H9 (cell line): Measurements from ENCODE around the gene HSFX4. TPM values are rescaled to one million over a fixed set of nuclear protein-coding genes. Genes with fewer than 3 reads are reported as not detected.
"Not testable (repeated sequence)": the region's sequence is repeated elsewhere in the genome, so short reads cannot be mapped to it uniquely, and the experiment has no call there.

ENCODE experiments used
- DNase-seq: peaks from one replicate; pipeline ENCODE4 v3.0.0-alpha.2; 2017
- H2AFZ ChIP-seq: one replicate; pipeline ENCODE4 v1.6.1; 2013; ENCODE audit warnings: mild to moderate bottlenecking, low read length, control low read depth, moderate library complexity
- H2AK5ac ChIP-seq: 2 replicates; pipeline ENCODE4 v1.6.1; 2013; ENCODE audit warnings: low read length, control low read depth, mixed read lengths; ENCODE audit not compliant: insufficient read length
- H2BK120ac ChIP-seq: one replicate; pipeline ENCODE4 v1.6.1; 2013; ENCODE audit warnings: low read depth, mild to moderate bottlenecking, low read length, control low read depth, inconsistent platforms; ENCODE audit not compliant: poor library complexity, severe bottlenecking
- H2BK12ac ChIP-seq: 2 replicates; pipeline ENCODE4 v1.6.1; 2013; ENCODE audit warnings: low read length, control low read depth, mixed read lengths, low read depth; ENCODE audit not compliant: insufficient read length
- H2BK15ac ChIP-seq: 2 replicates; pipeline ENCODE4 v1.6.1; 2013; ENCODE audit warnings: low read depth, low read length, control low read depth
- H2BK20ac ChIP-seq: one replicate; pipeline ENCODE4 v1.6.1; 2013; ENCODE audit warnings: low read depth, mild to moderate bottlenecking, low read length, control low read depth, inconsistent platforms; ENCODE audit not compliant: poor library complexity, severe bottlenecking
- H2BK5ac ChIP-seq: 2 replicates; pipeline ENCODE4 v1.6.1; 2013; ENCODE audit warnings: low read length, control low read depth, mixed read lengths; ENCODE audit not compliant: insufficient read length
- H3K14ac ChIP-seq: 2 replicates; pipeline ENCODE4 v1.6.1; 2013; ENCODE audit warnings: low read length, control low read depth; ENCODE audit not compliant: insufficient read depth
- H3K18ac ChIP-seq: 2 replicates; pipeline ENCODE4 v1.6.1; 2013; ENCODE audit warnings: low read depth, mild to moderate bottlenecking, mixed read lengths, low read length, control low read depth; ENCODE audit not compliant: insufficient read length
- H3K23ac ChIP-seq: 2 replicates; pipeline ENCODE4 v1.6.1; 2013; ENCODE audit warnings: low read length, control low read depth, mixed read lengths, low read depth; ENCODE audit not compliant: insufficient read length
- H3K23me2 ChIP-seq: 2 replicates; pipeline ENCODE4 v1.6.1; 2013; ENCODE audit warnings: low read depth, mild to moderate bottlenecking, mixed read lengths, low read length, control low read depth; ENCODE audit not compliant: insufficient read length, poor library complexity, severe bottlenecking
- H3K27ac ChIP-seq: 2 replicates; pipeline ENCODE4 v1.5.1; 2013; ENCODE audit warnings: low read length, control low read depth, mixed read lengths, low read depth; ENCODE audit not compliant: insufficient read length
- H3K27me3 ChIP-seq: 2 replicates; pipeline ENCODE4 v1.6.1; 2013; ENCODE audit warnings: low read length, control low read depth, inconsistent platforms; ENCODE audit not compliant: insufficient read depth
- H3K4ac ChIP-seq: 2 replicates; pipeline ENCODE4 v1.6.1; 2013; ENCODE audit warnings: low read depth, mild to moderate bottlenecking, control low read depth, inconsistent platforms, low read length, moderate library complexity
- H3K4me1 ChIP-seq: 2 replicates; pipeline ENCODE4 v1.6.1; 2013; ENCODE audit warnings: low read length, control low read depth, inconsistent platforms; ENCODE audit not compliant: insufficient read depth
- H3K4me2 ChIP-seq: 2 replicates; pipeline ENCODE4 v1.6.1; 2013; ENCODE audit warnings: low read length, control low read depth, mixed read lengths; ENCODE audit not compliant: insufficient read length, insufficient read depth
- H3K56ac ChIP-seq: 2 replicates; pipeline ENCODE4 v1.6.1; 2013; ENCODE audit warnings: low read depth, mild to moderate bottlenecking, mixed read lengths, low read length, control low read depth; ENCODE audit not compliant: insufficient read length
- H3K79me1 ChIP-seq: 2 replicates; pipeline ENCODE4 v1.6.1; 2013; ENCODE audit warnings: low read depth, mild to moderate bottlenecking, moderate library complexity, low read length, control low read depth, inconsistent platforms; ENCODE audit not compliant: insufficient read depth, poor library complexity, severe bottlenecking
- H3K79me2 ChIP-seq: 2 replicates; pipeline ENCODE4 v1.6.1; 2013; ENCODE audit warnings: low read length, control low read depth, inconsistent platforms; ENCODE audit not compliant: insufficient read depth
- H3K9ac ChIP-seq: 2 replicates; pipeline ENCODE4 v1.6.1; 2013; ENCODE audit warnings: low read length, control low read depth, mixed read lengths; ENCODE audit not compliant: insufficient read length; ENCODE audit errors: extremely low read depth
- H3K9me3 ChIP-seq: one replicate; pipeline ENCODE4 v1.6.1; 2013; ENCODE audit warnings: low read depth, low read length, inconsistent platforms; ENCODE audit not compliant: control insufficient read depth
- H3T11ph ChIP-seq: one replicate; pipeline ENCODE4 v1.6.1; 2013; ENCODE audit warnings: mild to moderate bottlenecking, low read length, control low read depth, inconsistent platforms
- H4K20me1 ChIP-seq: one replicate; pipeline ENCODE4 v1.6.1; 2013; ENCODE audit not compliant: control insufficient read depth, insufficient read length, insufficient read depth
- H4K5ac ChIP-seq: 2 replicates; pipeline ENCODE4 v1.6.1; 2013; ENCODE audit warnings: low read depth, mild to moderate bottlenecking, mixed read lengths, low read length, control low read depth; ENCODE audit not compliant: insufficient read length
- H4K8ac ChIP-seq: replicated peaks from 2 replicates; pipeline ENCODE4 v1.6.1; 2013; ENCODE audit warnings: low read length, control low read depth, mixed read lengths, low read depth; ENCODE audit not compliant: insufficient read length
- H4K91ac ChIP-seq: 2 replicates; pipeline ENCODE4 v1.6.1; 2013; ENCODE audit warnings: low read depth, mild to moderate bottlenecking, moderate library complexity, mixed read lengths, low read length, control low read depth; ENCODE audit not compliant: insufficient read length
- H3K27ac Mint-ChIP-seq, 3 experiments: 2 replicates in 2 of 3; 3 replicates in 1 of 3; pipeline ENCODE4 v1.8.0; 2020 to 2021; ENCODE audit warnings: mixed read lengths in 3 of 3, mild to moderate bottlenecking in 1 of 3, moderate library complexity in 1 of 3
- H3K27me3 Mint-ChIP-seq: 2 replicates; pipeline ENCODE4 v1.8.0; 2021; ENCODE audit warnings: low read depth, mild to moderate bottlenecking, moderate library complexity, mixed read lengths
- H3K36me3 Mint-ChIP-seq, 3 experiments: 2 replicates in 2 of 3; 3 replicates in 1 of 3; pipeline ENCODE4 v1.8.0; 2020 to 2021; ENCODE audit warnings: low read depth in 3 of 3, mixed read lengths in 3 of 3; ENCODE audit not compliant: insufficient read depth in 1 of 3
- H3K4me1 Mint-ChIP-seq, 2 experiments: 2 replicates each; pipeline ENCODE4 v1.8.0; 2020; ENCODE audit warnings: mixed read lengths in 2 of 2
- H3K4me3 Mint-ChIP-seq, 2 experiments: 2 replicates in 1 of 2; 3 replicates in 1 of 2; pipeline ENCODE4 v1.8.0; 2020 to 2021; ENCODE audit warnings: mild to moderate bottlenecking in 2 of 2, mixed read lengths in 2 of 2, moderate library complexity in 1 of 2
- H3K9me3 Mint-ChIP-seq, 2 experiments: 2 replicates in 1 of 2; 3 replicates in 1 of 2; pipeline ENCODE4 v1.8.0; 2020; ENCODE audit warnings: mild to moderate bottlenecking in 2 of 2, mixed read lengths in 2 of 2, moderate library complexity in 1 of 2
- WGBS: extraction: QIAGEN DNeasy Blood & Tissue Kit; methylation state at CpG from one replicate; pipeline ENCODE4 v1.1.7; 2013; ENCODE audit warnings: missing lambda C conversion rate, low lambda C conversion rate, mixed read lengths; ENCODE audit not compliant: insufficient read length; ENCODE audit errors: extremely low coverage; 5-methylcytosine and 5-hydroxymethylcytosine counted together
- long read RNA-seq: library from polyadenylated mRNA; unstranded; transcript quantifications from one replicate; pipeline ENCODE4 v2.0.0, GENCODE V29; 2020
- total RNA-seq: library from RNA; stranded (reverse); gene quantifications from 2 replicates; pipeline ENCODE4 v1.2.1, GENCODE V29; 2021

The HSFX4 gene
- total RNA-seq = not detected in 2 replicates
- long read RNA-seq = 0 reads

- not testable (repeated sequence) for H4K5ac ChIP-seq, H3T11ph ChIP-seq, H4K8ac ChIP-seq, H2BK5ac ChIP-seq, H3K79me1 ChIP-seq, H2BK120ac ChIP-seq, H3K4me1 Mint-ChIP-seq, H2BK12ac ChIP-seq, H3K56ac ChIP-seq, H4K91ac ChIP-seq, H3K9ac ChIP-seq, H4K20me1 ChIP-seq, H3K79me2 ChIP-seq, H3K9me3 ChIP-seq, H3K27me3 ChIP-seq, H3K4ac ChIP-seq, H2BK15ac ChIP-seq, H2BK20ac ChIP-seq, H3K14ac ChIP-seq, H3K27ac Mint-ChIP-seq, H3K27me3 Mint-ChIP-seq, H3K4me1 ChIP-seq, H3K9me3 Mint-ChIP-seq, H3K18ac ChIP-seq, H3K27ac ChIP-seq, H3K4me3 Mint-ChIP-seq, H3K23ac ChIP-seq, DNase-seq, H3K36me3 Mint-ChIP-seq, H3K4me2 ChIP-seq, H2AFZ ChIP-seq, H2AK5ac ChIP-seq, H3K23me2 ChIP-seq
- no CpG with 5 or more reads among the region's 7 CpGs for WGBS
Measured at GRCh38 chrX:149929400-149929799, at the start of gene HSFX4. HSFX4 (plus strand) TSS chrX:149929573; CDS start chrX:149929645, 72 bp downstream.
